SK-N-MC (cell line): ENCODE data around the gene GLYATL1B.
A peak's percentile ranks its signal among the peaks of the same experiment; 100 is the strongest.

ENCODE experiments used
- EZH2 ChIP-seq: fragments of 200-600 bp; sonication (generic); IDR thresholded peaks from one replicate; pipeline ENCODE4 v1.6.1; 2017; ENCODE audit warnings: antibody characterized with exemption
- FOXP2 ChIP-seq: optimal IDR thresholded peaks from 2 replicates; pipeline ENCODE3; 2011; ENCODE audit warnings: mild to moderate bottlenecking, moderate library complexity; ENCODE audit not compliant: insufficient read depth; ENCODE audit errors: extremely low read length, control extremely low read depth
- POLR2AphosphoS5 ChIP-seq: IDR thresholded peaks from 2 replicates; pipeline ENCODE4 v1.6.1; 2012; ENCODE audit warnings: mild to moderate bottlenecking, low read depth, low read length, borderline replicate concordance

GRCh38 chr11:59142530-59143507 lies 56.7 kb downstream of the GLYATL1B start, which contains the start of gene FAM111A:
- TF ChIP-seq EZH2 (no peak), POLR2AphosphoS5 (peak; percentile 15; the same call in 1 of the 2 replicates), FOXP2 (no peak)
